ENCODE measurements around the gene CBL. TPM values are rescaled to one million over a fixed set of nuclear protein-coding genes. Genes with fewer than 3 reads are reported as not detected.

The CBL gene
- total RNA-seq, 1 donor from 2014 or later = 21.6 TPM

GRCh38 chr11:119229741-119230140, 23.6 kb downstream of the CBL start:
- Histone ChIP-seq H3K27me3 (no peaks in the 10 kb centered on the region), H3K9me3 (no peaks in the 10 kb centered on the region), H3K4me3 (no peak overlapping the region), H3K36me3 (peaks cover 12 to 14% of the 10 kb centered on the region in 2 donors), H3K4me1 (no peaks in the 10 kb centered on the region), H3K27ac (no peak overlapping the region)
- intact Hi-C loops (cut with DNase I) = no loop called here
- no peak for DNase-seq (ENCODE audit: low spot score in 2 of 2)
- TF ChIP-seq, protein P1, sequence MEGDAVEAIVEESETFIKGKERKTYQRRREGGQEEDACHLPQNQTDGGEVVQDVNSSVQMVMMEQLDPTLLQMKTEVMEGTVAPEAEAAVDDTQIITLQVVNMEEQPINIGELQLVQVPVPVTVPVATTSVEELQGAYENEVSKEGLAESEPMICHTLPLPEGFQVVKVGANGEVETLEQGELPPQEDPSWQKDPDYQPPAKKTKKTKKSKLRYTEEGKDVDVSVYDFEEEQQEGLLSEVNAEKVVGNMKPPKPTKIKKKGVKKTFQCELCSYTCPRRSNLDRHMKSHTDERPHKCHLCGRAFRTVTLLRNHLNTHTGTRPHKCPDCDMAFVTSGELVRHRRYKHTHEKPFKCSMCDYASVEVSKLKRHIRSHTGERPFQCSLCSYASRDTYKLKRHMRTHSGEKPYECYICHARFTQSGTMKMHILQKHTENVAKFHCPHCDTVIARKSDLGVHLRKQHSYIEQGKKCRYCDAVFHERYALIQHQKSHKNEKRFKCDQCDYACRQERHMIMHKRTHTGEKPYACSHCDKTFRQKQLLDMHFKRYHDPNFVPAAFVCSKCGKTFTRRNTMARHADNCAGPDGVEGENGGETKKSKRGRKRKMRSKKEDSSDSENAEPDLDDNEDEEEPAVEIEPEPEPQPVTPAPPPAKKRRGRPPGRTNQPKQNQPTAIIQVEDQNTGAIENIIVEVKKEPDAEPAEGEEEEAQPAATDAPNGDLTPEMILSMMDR (IDR thresholded peaks at IDR 0.05) = no peak

- peaks cover 12 to 26% of the 10 kb centered on the region in 2 donors for H3K36me3 ChIP-seq
Observed at GRCh38 chr11:119236490-119236889, 30.4 kb downstream of the CBL start.

DNA sequence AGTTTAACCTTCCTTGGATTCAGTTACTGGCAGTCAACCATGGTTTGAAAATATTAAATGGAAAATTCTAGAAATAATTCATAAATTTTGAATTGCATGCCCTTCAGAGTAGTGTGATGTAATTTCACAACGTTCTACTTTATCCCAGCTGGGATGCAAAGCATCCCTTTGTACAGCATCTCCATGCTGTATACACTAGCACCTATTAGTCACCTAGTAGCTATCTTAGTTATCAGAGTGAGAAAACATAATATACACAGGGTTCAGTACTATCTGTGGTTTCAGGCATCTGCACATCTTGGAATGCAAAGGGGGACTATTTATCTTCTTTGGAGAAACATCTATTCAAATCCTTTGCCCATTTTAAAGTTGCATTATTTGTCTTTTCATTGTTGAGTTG, 30.8 kb downstream of the CBL start:
- no peak overlapping the region for H3K27ac ChIP-seq
- no peak for DNase-seq (ENCODE audit: low spot score in 2 of 2)
- no peak overlapping the region for H3K4me3 ChIP-seq
- no peaks in the 10 kb centered on the region for H3K9me3 ChIP-seq
- no peaks in the 10 kb centered on the region for H3K4me1 ChIP-seq
- no peaks in the 10 kb centered on the region for H3K27me3 ChIP-seq
- intact Hi-C loops (cut with DNase I) = no loop called here
- TF ChIP-seq, protein P1 (IDR thresholded peaks at IDR 0.05) = no peak
- peaks cover 12 to 26% of the 10 kb centered on the region in 2 donors for H3K36me3 ChIP-seq

More at GRCh38 chr11:119236490-119236889, 30.4 kb downstream of the CBL start:
- DNase-seq (ENCODE audit: low spot score in 2 of 2) = no peak
- TF ChIP-seq, protein P1 (IDR thresholded peaks at IDR 0.05) = no peak
- no peaks in the 10 kb centered on the region for H3K27me3 ChIP-seq
- H3K4me1 ChIP-seq = no peaks in the 10 kb centered on the region
- no peaks in the 10 kb centered on the region for H3K9me3 ChIP-seq
- H3K4me3 ChIP-seq = no peak overlapping the region
- H3K27ac ChIP-seq = no peak overlapping the region
- intact Hi-C loops (cut with DNase I) = no loop called here

GRCh38 chr11:119237515-119237914, 31.4 kb downstream of the CBL start:
- no peak for DNase-seq (ENCODE audit: low spot score in 2 of 2)

GRCh38 chr11:119248750-119249670, 42.9 kb downstream of the CBL start:
- intact Hi-C loops (cut with DNase I) = no loop called here
- Histone ChIP-seq H3K27me3 (no peaks in the 10 kb centered on the region), H3K9me3 (no peaks in the 10 kb centered on the region), H3K4me1 (no peaks in the 10 kb centered on the region), H3K4me3 (no peak overlapping the region), H3K36me3 (no peaks in the 10 kb centered on the region), H3K27ac (no peak overlapping the region)
- TF ChIP-seq, protein P1 (IDR thresholded peaks at IDR 0.05) = no peak
- no peak for DNase-seq (ENCODE audit: low spot score in 2 of 2)

More at GRCh38 chr11:119237515-119237914, 31.4 kb downstream of the CBL start:
- Histone ChIP-seq H3K4me1 (no peaks in the 10 kb centered on the region), H3K27me3 (no peaks in the 10 kb centered on the region), H3K9me3 (no peaks in the 10 kb centered on the region), H3K36me3 (peaks cover 9 to 25% of the 10 kb centered on the region in 2 donors), H3K4me3 (no peak overlapping the region), H3K27ac (no peak overlapping the region)
- TF ChIP-seq, protein P1 (IDR thresholded peaks at IDR 0.05) = no peak
- intact Hi-C loops (cut with DNase I) = no loop called here

Data from ascending aorta (tissue), 2 donors.